PC-3 (cell line): Measurements from ENCODE around the gene KRTAP5-5. TPM values are rescaled to one million over a fixed set of nuclear protein-coding genes. Genes with fewer than 3 reads are reported as not detected.
"Not testable (repeated sequence)": the region's sequence is repeated elsewhere in the genome, so short reads cannot be mapped to it uniquely, and the experiment has no call there.

Source experiments
- ATAC-seq: fragments of 200-7000 bp; cut with Tn5 transposase; 2 replicates; pipeline ENCODE4 v1.9.1; 2020; ENCODE audit warnings: mild to moderate bottlenecking, moderate library complexity
- BruUV-seq: library from RNA; stranded (reverse); fragments of 400-500 nt; replicated peaks from 2 replicates; lab custom pipeline; 2021; lab: Mats Ljungman, UMichigan
- CTCF ChIA-PET: fragments of 300-600 bp; sonication (Branson Sonifier 250); formaldehyde crosslinking; loops from one replicate; lab custom pipeline; 2022; ENCODE audit warnings: antibody characterized with exemption; lab: Charles Lee
- POLR2A ChIA-PET: fragments of 300-600 bp; sonication (Branson Sonifier 250); formaldehyde crosslinking; loops from one replicate; lab custom pipeline; 2022; ENCODE audit warnings: antibody characterized with exemption; ENCODE audit not compliant: unreplicated experiment; lab: Charles Lee
- DNase-seq: peaks from one replicate; pipeline ENCODE4 v3.0.0-alpha.2; 2015
- H2AFZ ChIP-seq: fragments of 300-600 bp; sonication (generic); 2 replicates; pipeline ENCODE4 v1.6.0; 2016; ENCODE audit warnings: antibody characterized with exemption, low read length
- H3F3A ChIP-seq: fragments of 300-600 bp; sonication (generic); one replicate; pipeline ENCODE4 v1.6.0; 2017; ENCODE audit warnings: antibody characterized with exemption, low read length, control low read depth, mild to moderate bottlenecking; ENCODE audit not compliant: unreplicated experiment
- H3K27ac ChIP-seq: fragments of 300-600 bp; sonication (generic); 2 replicates; pipeline ENCODE4 v1.5.1; 2016; ENCODE audit warnings: mild to moderate bottlenecking, low read length
- H3K27me3 ChIP-seq: fragments of 300-600 bp; sonication (generic); 2 replicates; pipeline ENCODE4 v1.6.1; 2016; ENCODE audit warnings: low read length, mixed read lengths
- H3K36me3 ChIP-seq: fragments of 300-600 bp; sonication (generic); 2 replicates; pipeline ENCODE4 v1.6.1; 2016; ENCODE audit warnings: low read depth, mixed run types, low read length, mixed read lengths
- H3K4me1 ChIP-seq: fragments of 300-600 bp; sonication (generic); 2 replicates; pipeline ENCODE4 v1.5.1; 2016; ENCODE audit warnings: low read length; ENCODE audit not compliant: insufficient read depth
- H3K4me2 ChIP-seq: fragments of 300-600 bp; sonication (generic); 2 replicates; pipeline ENCODE4 v1.6.0; 2016; ENCODE audit warnings: low read length
- H3K4me3 ChIP-seq: fragments of 300-600 bp; sonication (generic); 2 replicates; pipeline ENCODE4 v1.5.1; 2016; ENCODE audit warnings: mild to moderate bottlenecking, low read length, mixed read lengths
- H3K79me2 ChIP-seq: fragments of 300-600 bp; sonication (generic); 2 replicates; pipeline ENCODE4 v1.6.1; 2017; ENCODE audit warnings: low read length, mixed read lengths
- H3K9ac ChIP-seq: fragments of 300-600 bp; sonication (generic); 2 replicates; pipeline ENCODE4 v1.6.0; 2016; ENCODE audit warnings: mild to moderate bottlenecking, low read length
- H3K9me2 ChIP-seq: fragments of 300-600 bp; sonication (generic); replicated peaks from 2 replicates; pipeline ENCODE4 v1.6.1; 2016; ENCODE audit warnings: mixed run types, low read length, mixed read lengths
- H3K9me3 ChIP-seq: fragments of 300-600 bp; sonication (generic); 2 replicates; pipeline ENCODE4 v1.6.1; 2016; ENCODE audit warnings: low read length, mixed read lengths
- H4K20me1 ChIP-seq: fragments of 300-600 bp; sonication (generic); 2 replicates; pipeline ENCODE4 v1.6.1; 2016; ENCODE audit warnings: low read length, mixed read lengths
- CTCF ChIP-seq: fragments of 300-600 bp; sonication (generic); conservative IDR thresholded peaks from 2 replicates; pipeline ENCODE4 v1.5.1; 2017; ENCODE audit warnings: antibody characterized with exemption, low read depth, mild to moderate bottlenecking, low read length
- EZH2 ChIP-seq: fragments of 300-600 bp; sonication (generic); IDR thresholded peaks from one replicate; pipeline ENCODE4 v1.6.1; 2017; ENCODE audit warnings: antibody characterized with exemption, mild to moderate bottlenecking, low read length; ENCODE audit not compliant: unreplicated experiment
- EZH2phosphoT487 ChIP-seq: fragments of 300-600 bp; sonication (generic); IDR thresholded peaks from 2 replicates; pipeline ENCODE4 v1.6.1; 2018; ENCODE audit warnings: mild to moderate bottlenecking, antibody characterized with exemption, low read length, borderline replicate concordance
- intact Hi-C: fragments of 100-400 bp; cut with micrococcal nuclease; formaldehyde crosslinking; loops from 2 replicates; pipeline ENCODE4 v1.9.0; 2023
- total RNA-seq: library from RNA; depleted of rRNA; stranded (reverse); fragments of >200 nt; gene quantifications from 2 replicates; pipeline ENCODE4 v1.2.3, GENCODE V29; 2014

Gene KRTAP5-5
- total RNA-seq, 1 experiment from 2014 or later = not detected

GRCh38 chr11:1597331-1597993, 32.1 kb upstream of the KRTAP5-5 start:
- H3K9me3 ChIP-seq = no peaks in the 10 kb centered on the region
- no peak for TF ChIP-seq CTCF
- no peak for TF ChIP-seq EZH2phosphoT487
- TF ChIP-seq EZH2 = no peak
- H3K9me2 ChIP-seq = no peaks in the 10 kb centered on the region
- no peak overlapping the region for H3K9ac ChIP-seq
- ATAC-seq = no peak
- no peaks in the 10 kb centered on the region for H3K4me1 ChIP-seq
- no peaks in the 10 kb centered on the region for H3K79me2 ChIP-seq
- no peak overlapping the region for H3K4me2 ChIP-seq
- ChIA-PET CTCF (interaction anchor here (0.7 kb wide), 1 partner anchor 500 kb away, joined by 3 read pairs; no protein-coding TSS in a partner anchor), POLR2A (no interaction called here)
- no peaks in the 10 kb centered on the region for H3K36me3 ChIP-seq
- DNase-seq = peak; percentile 6
- peaks cover 33% of the 10 kb centered on the region for H3K27me3 ChIP-seq
- intact Hi-C loops = no loop called here
- H2AFZ ChIP-seq = no peak overlapping the region
- H3K27ac ChIP-seq = no peak overlapping the region
- H3K4me3 ChIP-seq = no peak overlapping the region
- H3F3A ChIP-seq = no peaks in the 10 kb centered on the region
- H4K20me1 ChIP-seq = no peaks in the 10 kb centered on the region
- BruUV-seq = no TSS peak

GRCh38 chr11:1597994-1598380, 31.6 kb upstream of the KRTAP5-5 start, which contains the start of gene KRTAP5-2:
KRTAP5-2 (minus strand) TSS chr11:1598294; CDS start chr11:1598250, 44 bp downstream.
- H3K27me3 ChIP-seq = peaks cover 30% of the 10 kb centered on the region
- no peaks in the 10 kb centered on the region for H3K36me3 ChIP-seq
- H3K4me2 ChIP-seq = no peak within 1 kb of the TSS
- H2AFZ ChIP-seq = no peak within 1 kb of the TSS
- ChIA-PET CTCF (interaction anchor here (0.7 kb wide), 1 partner anchor 499 kb away, joined by 3 read pairs; no protein-coding TSS in a partner anchor), POLR2A (no interaction called here)
- no peaks in the 10 kb centered on the region for H3F3A ChIP-seq
- H3K9ac ChIP-seq = no peak within 1 kb of the TSS
- no peaks in the 10 kb centered on the region for H3K79me2 ChIP-seq
- intact Hi-C loops = no loop called here
- no peaks in the 10 kb centered on the region for H3K4me1 ChIP-seq
- BruUV-seq = no TSS peak
- H3K9me2 ChIP-seq = no peaks in the 10 kb centered on the region
- H3K27ac ChIP-seq = no peak within 1 kb of the TSS
- no peaks in the 10 kb centered on the region for H4K20me1 ChIP-seq
- TF ChIP-seq EZH2 (no peak), CTCF (no peak), EZH2phosphoT487 (no peak)
- H3K4me3 ChIP-seq = no peak within 1 kb of the TSS
- DNase-seq (no peak), ATAC-seq (no peak)
- H3K9me3 ChIP-seq = no peaks in the 10 kb centered on the region

- H3K9ac ChIP-seq, ATAC-seq, DNase-seq, H2AFZ ChIP-seq, H3K79me2 ChIP-seq, H3K4me2 ChIP-seq, intact Hi-C loops, H4K20me1 ChIP-seq, H3K4me3 ChIP-seq, H3K9me3 ChIP-seq, H3K9me2 ChIP-seq, H3K36me3 ChIP-seq, H3F3A ChIP-seq, H3K4me1 ChIP-seq, BruUV-seq, H3K27ac ChIP-seq, POLR2A ChIA-PET: not testable (repeated sequence)
- CTCF ChIA-PET = interaction anchor here (0.7 kb wide), 1 partner anchor 499 kb away, joined by 3 read pairs; no protein-coding TSS in a partner anchor
- H3K27me3 ChIP-seq = peaks cover 30% of the 10 kb centered on the region
Measured at GRCh38 chr11:1598406-1598805, 31.2 kb upstream of the KRTAP5-5 start.
